ENCODE results near the gene MORN4.

Gene MORN4

DNA sequence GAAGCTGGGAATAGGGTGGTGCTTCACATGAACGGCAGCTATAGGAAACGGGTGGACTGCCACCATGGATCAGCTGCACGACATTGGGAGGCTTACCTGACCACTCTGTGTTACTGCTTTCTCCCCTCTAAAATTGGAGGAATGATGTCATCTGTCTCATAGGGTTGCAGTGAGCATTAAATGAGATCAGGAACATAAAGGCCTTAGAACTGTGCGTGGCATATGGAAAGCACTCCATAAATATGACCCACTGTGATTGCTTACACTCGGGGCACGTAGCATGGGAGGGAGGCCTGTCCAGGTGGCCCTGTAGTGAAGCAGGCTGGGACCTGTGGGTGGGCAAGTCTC is 34.1 kb downstream of the MORN4 start:
- TF ChIP-seq CTCF (IDR thresholded peaks at IDR 0.05) = no peak
- Histone ChIP-seq H3K27me3 (no peaks in the 10 kb centered on the region), H3K4me1 (ENCODE audit: control insufficient read depth in 1 of 2, insufficient read depth in 1 of 2, low read depth in 1 of 2, low read length in 1 of 2) (peaks cover 5 to 9% of the 10 kb centered on the region in 2 experiments), H3K9me3 (no peaks in the 10 kb centered on the region), H3K27ac (no peak overlapping the region), H3K36me3 (no peaks in the 10 kb centered on the region), H3K4me3 (ENCODE audit: low read depth in 1 of 2, low read length in 1 of 2) (no peak overlapping the region)

DNA sequence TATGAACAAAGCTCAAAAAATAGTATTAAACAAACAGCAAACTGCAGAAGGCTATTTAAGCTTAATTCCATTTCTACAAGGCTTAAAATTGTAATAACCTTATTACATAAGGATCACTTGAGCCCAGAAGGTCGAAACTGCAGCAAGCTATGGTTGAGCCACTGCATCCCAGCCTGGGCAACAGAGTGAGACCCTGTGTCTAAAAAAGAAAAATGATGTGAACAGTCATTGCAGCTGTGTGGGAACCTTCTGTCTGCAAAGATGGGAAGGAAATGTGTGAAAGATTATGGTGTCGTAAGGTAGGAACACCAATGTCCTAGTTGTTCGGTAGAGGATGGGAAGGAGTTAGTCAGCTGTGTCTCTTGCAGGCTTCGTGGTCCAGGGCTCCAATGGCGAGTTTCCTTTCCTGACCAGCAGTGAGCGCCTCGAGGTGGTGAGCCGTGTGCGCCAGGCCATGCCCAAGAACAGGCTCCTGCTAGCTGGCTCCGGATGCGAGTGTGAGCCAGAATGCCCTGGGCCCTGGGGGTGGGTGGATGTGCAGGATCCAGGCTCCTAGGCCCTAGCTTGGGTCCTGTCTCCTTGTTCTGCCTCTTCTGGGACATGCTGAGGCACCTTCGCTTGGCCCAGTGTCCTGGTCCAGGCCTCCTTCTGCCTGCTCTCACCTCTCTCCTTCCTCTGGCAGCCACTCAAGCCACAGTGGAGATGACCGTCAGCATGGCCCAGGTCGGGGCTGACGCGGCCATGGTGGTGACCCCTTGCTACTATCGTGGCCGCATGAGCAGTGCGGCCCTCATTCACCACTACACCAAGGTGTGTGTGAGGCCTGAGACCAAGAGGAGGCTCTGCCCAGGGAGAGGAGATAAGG is 34.7 kb downstream of the MORN4 start:
- Histone ChIP-seq H3K4me1 (ENCODE audit: control insufficient read depth in 1 of 2, insufficient read depth in 1 of 2, low read depth in 1 of 2, low read length in 1 of 2) (peaks cover 5 to 9% of the 10 kb centered on the region in 2 experiments), H3K4me3 (ENCODE audit: low read depth in 1 of 2, low read length in 1 of 2) (no peak overlapping the region), H3K9me3 (no peaks in the 10 kb centered on the region), H3K27me3 (no peaks in the 10 kb centered on the region), H3K27ac (no peak overlapping the region), H3K36me3 (no peaks in the 10 kb centered on the region)
- TF ChIP-seq CTCF (IDR thresholded peaks at IDR 0.05) = no peak

GRCh38 chr10:97597778-97598177 is 35.5 kb downstream of the MORN4 start:
- H3K4me3 ChIP-seq (ENCODE audit: low read depth in 1 of 2, low read length in 1 of 2) = no peak overlapping the region
- H3K27ac ChIP-seq = no peak overlapping the region
- no peaks in the 10 kb centered on the region for H3K27me3 ChIP-seq
- no peaks in the 10 kb centered on the region for H3K9me3 ChIP-seq
- H3K4me1 ChIP-seq (ENCODE audit: control insufficient read depth in 1 of 2, insufficient read depth in 1 of 2, low read depth in 1 of 2, low read length in 1 of 2) = peaks cover 5 to 9% of the 10 kb centered on the region in 2 experiments
- H3K36me3 ChIP-seq = no peaks in the 10 kb centered on the region
- TF ChIP-seq CTCF (IDR thresholded peaks at IDR 0.05) = no peak

DNA sequence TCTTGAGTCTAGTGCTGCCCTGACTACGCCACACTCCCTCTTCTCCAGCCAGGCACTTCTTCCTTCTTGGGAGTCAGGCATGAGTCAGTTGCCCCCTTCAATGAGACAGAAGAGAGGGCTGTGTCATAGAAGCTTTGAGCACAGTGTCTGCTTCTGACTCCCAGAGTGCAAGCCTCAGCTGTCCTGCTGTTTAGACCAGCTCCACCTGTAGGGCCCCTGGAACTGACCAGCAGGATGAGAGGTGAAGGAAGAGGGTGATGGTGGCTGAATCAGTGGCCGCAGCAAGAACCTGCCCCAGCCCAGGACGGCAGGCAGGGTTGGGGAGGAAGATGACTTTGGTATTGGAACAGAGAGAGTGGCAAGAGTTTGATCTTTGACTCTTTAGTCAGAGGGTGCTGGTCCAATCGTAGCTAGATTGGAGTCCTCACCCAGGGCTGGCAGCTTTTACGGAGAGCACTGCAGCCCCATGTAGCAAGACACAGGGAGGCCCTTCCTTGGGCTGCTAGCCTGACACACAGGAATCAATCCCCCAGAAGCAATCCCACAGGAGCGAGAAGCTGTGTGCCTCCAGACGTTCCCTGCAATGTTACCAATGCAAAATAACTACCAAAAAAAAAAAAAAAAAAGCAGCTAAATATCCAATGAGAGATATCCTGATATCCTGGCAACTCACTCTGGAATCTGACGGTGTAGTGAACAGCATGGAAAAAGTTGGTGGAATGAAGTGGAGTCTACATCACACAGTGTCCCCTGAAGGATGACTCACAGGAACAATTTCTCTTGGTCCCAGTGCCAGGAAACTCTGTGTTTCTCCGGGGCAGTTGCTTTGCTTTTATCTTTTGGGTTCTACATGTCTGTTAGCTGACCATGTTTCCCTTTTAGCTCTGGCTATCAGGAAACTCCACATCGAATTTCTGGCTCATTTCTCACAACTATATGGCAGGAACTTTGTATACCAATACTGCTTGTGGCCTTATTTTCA is 36.9 kb downstream of the MORN4 start:
- Histone ChIP-seq H3K27me3 (no peaks in the 10 kb centered on the region), H3K4me3 (ENCODE audit: low read depth in 1 of 2, low read length in 1 of 2) (no peak overlapping the region)

More for the DNA sequence above, 36.9 kb downstream of the MORN4 start:
- no peak overlapping the region for H3K27ac ChIP-seq
- no peaks in the 10 kb centered on the region for H3K9me3 ChIP-seq
- H3K4me1 ChIP-seq (ENCODE audit: control insufficient read depth in 1 of 2, insufficient read depth in 1 of 2, low read depth in 1 of 2, low read length in 1 of 2) = peaks cover 5 to 9% of the 10 kb centered on the region in 2 experiments
- no peaks in the 10 kb centered on the region for H3K36me3 ChIP-seq
- TF ChIP-seq CTCF (IDR thresholded peaks at IDR 0.05) = no peak
